GM21447 (cell line): Measurements from ENCODE around the gene IFT74.
A peak's percentile ranks its signal among the peaks of the same experiment; 100 is the strongest.

Source experiments
- ATAC-seq: cut with Tn5 transposase; IDR thresholded peaks from one replicate; pipeline ENCODE4 v1.9.1; 2021; ENCODE audit not compliant: unreplicated experiment

The IFT74 gene

DNA sequence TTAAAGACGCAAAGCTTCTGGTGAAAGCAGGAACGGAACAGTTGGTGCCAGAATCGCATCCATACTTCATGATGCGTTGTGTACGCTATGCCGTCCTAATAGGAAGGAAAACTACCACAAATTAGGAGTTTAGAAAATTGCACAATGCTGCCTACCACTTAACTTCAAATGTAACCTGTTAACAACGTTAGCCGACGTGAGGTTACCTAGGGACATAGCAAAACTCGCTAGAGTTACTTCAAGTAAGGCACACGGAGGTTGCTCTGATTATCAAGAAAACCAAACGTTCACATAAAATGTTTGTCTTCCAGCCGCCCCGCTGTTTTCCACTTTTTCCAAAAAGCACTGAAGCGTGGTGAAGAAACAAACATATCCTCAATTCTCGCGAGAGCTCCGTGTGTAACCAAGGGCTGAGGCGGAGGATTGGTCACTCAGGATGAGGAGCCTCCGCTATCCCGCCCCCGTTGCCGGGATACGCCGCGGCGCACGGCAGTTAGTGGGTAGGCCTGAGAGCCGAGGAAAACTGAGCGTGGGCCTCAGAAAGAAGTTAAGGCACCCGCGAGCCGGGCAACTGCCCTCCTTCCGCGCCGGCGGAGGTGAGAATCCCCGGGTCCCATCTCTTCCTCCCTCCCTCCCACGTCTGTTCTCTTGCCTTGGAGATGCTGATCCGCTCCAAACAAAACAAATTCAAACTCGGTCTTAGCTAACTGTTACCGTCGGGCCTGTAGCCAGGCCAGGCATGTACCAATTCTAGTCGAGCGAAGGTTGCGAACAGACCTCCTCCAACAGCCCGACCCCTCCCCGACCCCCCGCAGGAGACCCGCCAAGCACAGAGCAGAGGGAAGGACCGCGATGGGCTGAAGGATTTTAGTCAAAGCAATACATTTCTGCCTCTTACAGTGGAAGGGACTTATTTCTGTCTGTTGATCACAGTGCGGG is at the start of gene IFT74:
IFT74 (plus strand) TSS at position 492 of the 939 bp plus-strand sequence. CDS start 5,556 bp downstream, outside the sequence.
- peak; percentile 98 for ATAC-seq

DNA sequence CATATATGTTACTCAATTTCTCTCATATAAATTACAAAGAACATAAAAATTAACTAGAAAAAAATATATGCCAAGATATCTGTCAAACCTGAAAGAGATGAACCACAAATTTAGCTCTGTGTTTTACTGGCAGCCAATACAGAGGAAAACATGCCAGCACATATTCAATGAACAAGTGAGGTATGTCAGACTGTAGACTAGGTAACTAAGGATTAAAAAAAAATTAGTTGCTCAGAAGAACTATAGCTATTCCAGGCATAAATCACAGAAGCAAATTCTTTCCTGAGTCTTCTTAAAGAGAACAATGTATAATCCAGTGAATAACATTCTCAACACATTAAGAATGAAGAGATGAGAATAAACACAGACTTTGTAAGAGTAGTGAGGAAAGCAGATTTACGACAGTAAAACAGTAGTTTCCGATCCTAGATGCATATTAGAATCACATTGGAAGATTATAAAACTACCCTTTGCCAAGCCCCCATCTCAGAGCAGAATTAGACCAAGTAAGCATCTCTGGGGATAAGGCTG is 43.0 kb upstream of the IFT74 start:
- no peak for ATAC-seq

DNA sequence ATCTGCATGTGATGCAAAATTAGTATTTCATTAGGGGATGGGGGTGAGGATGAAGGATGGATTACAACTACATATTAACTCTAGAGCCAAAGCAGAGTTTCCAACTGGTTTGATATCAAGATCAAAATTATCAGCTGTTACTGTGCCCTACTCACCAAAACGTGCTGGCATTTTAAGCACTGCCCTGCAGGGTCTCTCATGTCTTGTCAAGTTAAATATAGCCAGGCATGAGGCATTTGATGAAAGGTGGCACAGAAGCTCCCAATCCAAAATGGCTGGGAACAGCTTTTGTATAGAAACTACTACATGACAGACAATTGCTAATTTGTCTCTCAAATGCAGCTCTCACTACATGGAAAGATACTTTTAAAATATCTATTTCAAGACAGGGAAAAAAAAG is 36.5 kb upstream of the IFT74 start:
- ATAC-seq, result no peak

DNA sequence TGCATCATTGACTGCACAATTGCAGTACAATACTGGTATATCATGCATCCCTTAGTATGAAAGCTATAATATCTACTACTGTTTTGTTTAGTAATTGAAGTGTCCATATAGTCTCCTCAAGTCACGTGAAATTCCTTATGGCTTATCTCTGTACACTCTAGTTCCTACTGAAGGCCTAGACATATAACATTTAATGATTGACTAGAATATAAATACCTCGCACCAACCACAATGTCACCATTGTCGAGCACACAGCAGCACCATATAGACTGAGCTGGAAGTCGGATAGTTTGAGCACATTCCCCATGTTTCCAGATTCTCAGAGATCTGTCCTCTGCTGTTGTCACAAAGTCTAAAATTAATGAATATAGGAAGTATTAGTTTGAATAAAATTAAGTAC is 30.6 kb upstream of the IFT74 start:
- no peak for ATAC-seq

DNA sequence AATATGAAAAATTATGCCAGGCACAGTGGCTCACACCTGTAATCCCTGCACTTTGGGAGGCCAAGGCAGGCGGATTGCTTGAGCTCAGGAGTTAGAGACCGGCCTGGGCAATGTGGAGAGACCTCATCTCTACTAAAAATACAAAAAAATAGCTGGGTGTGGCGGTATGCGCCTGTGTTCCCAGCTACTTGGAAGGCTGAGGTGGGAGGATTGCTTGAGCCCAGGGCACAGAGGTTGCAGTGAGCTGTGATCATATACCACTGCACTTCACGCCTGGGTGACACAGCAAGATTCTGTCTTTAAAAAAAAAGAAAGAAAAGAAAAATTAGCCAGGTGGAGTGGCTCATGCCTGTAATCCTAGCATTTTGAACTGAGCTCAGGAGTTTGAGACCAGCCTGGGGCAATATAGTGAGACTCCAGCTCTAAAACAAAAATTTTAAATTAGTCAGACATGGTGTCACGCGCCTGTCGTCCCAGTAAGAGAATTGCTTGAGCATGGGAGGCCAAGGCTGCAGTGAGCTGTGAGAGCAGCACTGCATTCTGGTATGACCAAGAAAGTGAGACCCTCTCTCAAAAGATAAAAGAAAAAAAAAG is 27.2 kb upstream of the IFT74 start:
- ATAC-seq, result no peak

DNA sequence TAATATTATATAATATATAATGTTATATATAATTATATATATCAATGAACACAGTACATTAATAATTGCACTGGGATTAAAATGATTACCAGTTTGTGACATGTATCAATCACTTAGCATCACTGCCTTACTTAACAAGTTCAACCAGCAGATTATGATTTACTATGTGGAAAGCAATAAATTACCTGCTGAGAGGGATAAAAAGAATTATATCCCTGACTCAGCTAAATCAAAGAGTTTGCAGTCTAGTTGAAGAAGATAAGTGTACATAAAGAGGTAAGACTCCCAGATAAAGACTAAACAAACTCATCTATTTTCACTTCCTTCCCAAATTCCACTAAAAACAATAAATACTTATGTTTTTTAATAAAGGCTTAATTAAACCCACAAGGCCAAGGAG is 20.4 kb upstream of the IFT74 start:
- ATAC-seq, result no peak

DNA sequence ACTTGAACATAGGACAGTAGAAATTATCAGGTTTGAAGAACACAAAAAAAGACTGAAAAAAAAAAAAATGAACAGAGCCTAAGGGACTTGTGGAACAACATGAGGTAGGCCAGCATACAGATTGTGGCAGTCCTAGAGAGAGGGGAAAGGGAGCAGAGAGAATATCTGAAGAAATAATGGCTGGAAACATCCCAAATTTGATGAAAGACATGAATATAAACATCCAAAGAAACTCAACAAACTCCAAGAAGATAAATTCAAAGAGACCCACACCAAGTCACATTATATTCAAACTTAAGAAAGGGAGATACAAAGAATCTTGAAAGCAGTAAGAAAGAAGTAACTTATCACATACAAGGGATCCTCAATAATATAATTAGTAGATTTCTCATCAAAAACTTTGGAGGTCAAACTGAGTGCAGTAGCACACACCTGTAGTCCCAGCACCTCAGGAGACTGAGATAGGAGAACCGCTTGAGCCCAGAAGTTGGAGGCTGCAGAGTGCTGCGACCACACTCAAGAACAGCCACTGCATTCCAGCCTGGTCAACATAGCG is 18.3 kb upstream of the IFT74 start:
- no peak for ATAC-seq

DNA sequence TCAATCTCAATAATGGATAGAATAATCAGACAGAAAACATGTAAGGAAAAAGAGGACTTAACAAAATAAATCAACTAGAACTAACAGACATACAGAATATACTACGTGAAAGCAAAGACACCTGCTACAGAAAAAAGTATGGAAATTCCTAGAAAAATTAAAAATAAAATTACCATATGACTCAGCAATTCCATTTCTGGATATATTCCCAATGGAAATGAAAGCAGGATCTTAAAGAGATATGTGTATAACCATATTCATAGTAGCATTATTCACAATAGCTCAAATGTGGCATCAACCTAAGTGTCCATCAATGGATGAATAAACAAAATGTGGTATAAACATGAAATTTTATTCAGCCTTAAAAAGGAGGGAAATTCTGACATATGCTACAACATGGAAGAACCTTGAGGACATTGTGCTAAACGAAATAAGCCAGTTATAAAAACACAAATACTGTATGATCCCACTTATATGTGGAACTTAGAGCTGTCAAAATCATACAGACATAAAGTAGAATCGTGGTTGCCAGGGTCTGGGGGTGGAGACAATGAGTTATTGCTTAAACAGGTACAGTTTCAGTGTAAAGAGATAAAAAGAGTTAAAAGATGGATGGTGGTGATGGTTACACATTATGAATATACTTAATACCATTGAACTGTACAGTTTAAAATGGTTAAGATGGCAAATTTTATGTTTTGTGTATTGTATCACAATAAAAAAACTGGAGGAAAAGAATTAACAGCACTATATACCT is 16.1 kb upstream of the IFT74 start:
- no peak for ATAC-seq

DNA sequence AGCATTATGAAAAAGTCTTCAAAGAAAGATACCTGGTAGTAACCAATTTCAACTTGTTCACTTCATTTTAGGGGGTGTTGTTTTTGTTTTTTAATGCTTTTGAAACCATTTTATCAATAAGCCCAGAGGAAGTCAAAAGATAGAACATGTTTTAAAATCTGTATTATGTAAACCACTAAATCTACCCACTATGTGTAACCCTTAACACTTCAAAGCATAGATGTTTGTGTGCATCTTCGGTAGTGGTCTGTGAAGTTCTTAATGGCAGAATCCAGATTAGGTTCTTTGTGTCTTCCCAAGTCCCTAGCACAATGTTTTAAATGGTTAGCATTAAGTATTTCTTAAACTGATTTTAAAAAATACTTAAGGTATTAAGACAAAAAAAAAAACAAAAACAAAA is 15.4 kb upstream of the IFT74 start:
- ATAC-seq, result no peak

DNA sequence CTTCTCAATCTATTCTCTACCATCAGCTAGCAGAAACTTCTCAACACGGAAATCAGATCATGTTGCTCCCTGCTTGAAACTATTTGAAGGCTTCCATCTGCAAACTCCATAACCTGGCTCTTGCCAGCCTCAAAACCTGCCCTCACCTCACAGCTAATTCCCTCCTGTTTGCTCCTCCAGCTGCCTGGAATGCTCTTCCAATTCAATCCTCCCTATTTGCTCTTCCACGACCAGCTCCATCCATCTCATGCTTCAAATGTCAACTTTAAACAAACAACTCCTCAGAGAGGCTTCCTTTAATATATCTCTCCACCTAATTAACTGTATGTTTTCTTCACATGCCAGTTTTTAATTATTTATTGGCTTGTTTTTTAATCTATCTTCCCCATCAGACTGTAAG is 10.6 kb upstream of the IFT74 start:
- ATAC-seq, result no peak

DNA sequence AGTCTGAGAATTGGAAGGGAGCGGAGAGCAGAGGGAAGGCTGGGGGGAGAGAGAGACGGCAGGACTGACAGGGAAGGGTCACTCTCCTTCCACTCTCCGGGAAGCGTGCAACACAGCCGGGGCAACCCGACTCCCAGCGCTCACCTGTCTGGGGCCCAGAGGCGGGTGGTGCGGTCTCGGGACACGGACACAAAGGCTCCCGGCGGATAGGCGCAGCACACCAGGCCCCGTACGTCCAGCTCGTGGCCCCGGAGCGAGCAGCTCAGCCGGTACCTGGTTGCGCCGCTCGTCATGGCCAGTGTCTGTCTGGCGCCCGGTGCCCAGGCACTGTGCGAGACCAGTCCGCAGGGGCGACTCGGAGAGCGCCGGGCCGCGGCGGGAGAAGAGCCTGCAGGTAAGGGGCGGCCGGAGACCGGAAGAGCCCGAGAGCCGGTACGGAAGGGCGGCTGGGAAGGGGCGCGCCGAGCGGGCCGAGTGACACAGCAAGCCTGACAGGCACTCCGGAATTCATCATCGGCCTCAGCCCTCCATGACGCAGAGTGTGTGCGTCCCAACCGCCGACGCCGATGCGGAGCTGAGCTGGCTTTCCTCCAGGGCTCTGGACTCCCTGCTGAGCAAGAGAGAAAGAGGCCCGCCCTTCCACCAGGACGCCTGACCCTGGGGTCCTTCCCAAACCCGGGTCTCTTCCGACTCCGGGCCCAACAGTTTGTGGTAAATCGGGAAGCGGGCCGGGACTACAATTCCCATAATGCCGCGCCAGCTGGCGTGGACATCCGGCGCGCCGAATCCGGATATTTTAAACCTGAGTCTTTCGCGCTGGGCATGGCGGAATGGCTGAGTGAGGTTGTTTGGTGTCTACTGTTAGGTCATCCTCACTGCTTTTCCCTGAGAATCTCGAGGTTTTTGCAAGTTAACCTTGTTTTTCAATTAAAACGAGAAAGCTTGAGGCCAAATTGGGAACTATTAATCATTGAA is 9.2 kb upstream of the IFT74 start, which contains the start of gene PLAA:
PLAA (minus strand) TSS at position 490 of the 975 bp plus-strand sequence; CDS start at position 293, 197 bp downstream.
- peak; percentile 98 for ATAC-seq

DNA sequence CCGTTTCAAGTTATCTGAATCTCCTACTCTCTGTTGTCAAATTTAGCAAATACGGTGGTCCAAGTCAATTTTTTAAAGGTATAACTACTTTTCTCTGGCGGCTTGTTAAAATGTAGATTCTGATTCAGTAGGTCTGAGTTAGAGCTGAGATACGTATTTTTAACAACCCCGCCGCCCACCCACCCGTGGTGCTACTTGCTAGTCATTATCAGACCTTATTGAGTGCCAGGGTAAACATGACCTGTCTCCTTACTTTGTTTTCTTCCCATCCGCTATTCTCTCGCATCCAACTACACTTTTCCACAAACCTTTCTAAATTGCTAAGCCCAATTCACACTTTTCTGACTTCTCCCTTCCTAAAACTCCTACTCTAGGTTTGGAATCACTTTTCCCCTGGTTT is 8.5 kb upstream of the IFT74 start:
- ATAC-seq, result no peak

DNA sequence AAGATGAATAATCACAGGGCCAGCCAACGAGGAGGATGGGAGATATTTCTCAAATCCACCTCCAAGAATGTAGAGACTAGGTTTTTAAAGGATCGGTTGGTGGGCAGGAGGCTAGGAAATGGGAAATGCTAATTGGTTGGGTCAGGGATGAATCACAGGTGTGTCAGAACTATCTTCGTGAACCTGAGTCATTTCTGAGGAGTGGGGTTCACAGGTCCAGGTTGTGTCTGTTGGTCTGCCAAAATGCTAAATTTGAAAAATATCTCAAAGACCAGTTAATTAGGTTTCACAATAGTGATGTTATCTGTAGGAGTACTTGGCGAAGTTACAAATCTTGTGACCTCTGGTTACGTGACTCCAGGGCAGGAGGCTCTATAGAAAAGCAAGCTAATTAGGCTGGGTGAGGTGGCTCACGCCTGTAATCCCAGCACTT is 6.6 kb upstream of the IFT74 start:
- ATAC-seq, result no peak

DNA sequence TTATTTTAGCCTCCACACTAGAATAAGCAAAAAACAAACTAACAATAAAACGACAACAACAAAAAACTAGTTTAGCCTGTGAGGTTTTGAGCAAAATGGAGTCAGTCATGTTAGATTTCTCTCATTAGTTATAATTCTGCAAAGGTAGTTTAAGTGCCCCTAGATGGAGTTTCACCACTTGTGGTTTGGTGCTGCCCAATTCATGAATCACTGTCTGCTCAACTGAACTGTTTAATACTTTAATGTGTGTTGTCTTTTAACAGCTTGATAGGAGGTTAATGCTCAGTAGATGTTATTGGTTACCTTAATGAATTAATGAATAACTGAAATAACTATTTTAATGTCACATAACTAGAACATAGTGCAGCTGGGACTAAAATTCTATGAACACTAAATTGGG is 5.7 kb upstream of the IFT74 start:
- ATAC-seq, result no peak

DNA sequence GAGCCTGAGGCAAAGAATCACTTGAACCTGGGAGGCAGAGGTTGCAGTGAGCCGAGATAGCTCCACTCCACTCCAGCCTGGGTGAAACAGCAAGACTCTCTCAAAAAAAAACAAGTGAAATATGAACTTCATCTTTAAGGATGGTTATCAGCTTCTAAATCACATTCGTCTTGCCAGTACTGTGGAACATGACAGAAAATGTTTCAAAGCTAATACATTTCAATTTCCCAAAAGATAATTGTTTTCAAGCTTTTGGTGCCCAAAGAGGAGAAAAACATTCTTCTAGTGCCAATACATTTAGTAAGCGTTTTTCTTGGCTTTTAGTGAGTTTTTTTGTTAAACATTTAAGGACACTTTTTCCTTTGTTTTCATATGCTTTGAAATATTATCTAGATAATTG is 4.4 kb upstream of the IFT74 start:
- ATAC-seq, result no peak

DNA sequence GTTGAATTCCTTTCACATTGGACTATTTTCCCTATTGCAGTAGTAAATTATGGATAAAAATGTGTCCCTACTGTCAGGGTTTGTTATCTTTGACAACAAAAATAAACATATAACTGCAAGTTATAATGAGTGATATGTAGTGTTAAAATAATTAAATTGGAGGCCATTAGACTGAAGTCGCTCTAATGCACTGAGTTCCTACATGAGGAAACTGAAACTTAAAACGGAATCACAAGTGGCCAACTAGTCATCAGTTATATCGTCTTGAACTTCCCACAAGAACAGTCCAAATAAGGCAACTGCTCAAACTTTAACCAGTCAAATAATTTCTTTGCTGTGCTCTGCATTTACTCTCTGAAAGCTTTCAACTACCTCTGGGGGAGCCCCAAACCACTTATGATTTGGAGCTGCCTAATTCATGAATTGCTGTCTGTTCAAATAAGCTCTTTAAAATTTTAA is 2.1 kb upstream of the IFT74 start:
- ATAC-seq, result no peak

DNA sequence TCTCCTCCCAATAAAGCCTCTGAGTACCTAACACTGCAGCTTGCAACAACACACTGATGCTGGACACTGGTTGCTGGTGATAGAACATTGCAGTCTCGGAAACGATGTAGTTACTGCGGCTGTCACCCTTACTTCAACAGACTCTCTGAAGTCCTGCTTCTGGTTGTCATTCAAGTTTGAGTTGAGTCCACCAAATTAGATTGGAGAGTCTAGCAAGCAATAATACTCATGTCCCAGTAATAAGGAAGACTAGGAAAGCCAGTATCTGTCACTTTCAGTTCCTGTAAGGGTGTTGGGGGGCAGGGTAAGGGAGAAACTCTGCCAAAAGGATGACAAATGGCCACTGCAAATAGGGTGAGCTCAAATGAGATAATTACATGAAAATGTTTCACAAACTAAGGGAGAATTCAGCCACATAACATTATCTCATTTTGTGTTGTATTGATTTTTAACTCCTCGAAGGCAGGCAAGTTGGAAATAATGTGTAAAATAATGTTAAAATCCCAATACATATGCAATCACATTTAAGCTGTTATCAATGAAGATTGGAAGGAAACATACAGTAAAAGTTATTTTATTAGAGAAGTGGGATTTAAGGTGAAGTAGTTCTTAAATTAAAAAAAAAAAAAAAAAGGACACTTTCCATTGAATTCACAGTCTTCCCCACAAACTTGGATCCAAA is 849 bp upstream of the IFT74 start:
- peak; percentile 26 for ATAC-seq

DNA sequence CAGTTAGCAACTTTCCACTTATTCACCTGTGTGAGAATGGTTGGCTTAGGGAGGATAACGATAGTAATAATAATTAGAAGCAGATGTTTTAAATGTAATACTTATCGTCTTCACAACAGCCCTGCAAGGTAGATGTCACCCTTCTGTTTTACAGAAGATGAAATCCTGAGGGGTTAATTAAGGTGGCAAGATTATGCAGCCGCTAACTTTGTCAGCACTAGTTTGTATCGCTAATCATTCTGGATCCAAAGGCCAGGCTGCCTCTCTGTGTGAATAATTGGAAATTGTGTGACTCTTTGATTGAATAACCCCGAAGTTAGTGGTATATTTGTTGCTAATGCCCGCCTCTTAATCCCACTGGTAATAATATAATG is 635 bp downstream of the IFT74 start:
- ATAC-seq, result no peak

DNA sequence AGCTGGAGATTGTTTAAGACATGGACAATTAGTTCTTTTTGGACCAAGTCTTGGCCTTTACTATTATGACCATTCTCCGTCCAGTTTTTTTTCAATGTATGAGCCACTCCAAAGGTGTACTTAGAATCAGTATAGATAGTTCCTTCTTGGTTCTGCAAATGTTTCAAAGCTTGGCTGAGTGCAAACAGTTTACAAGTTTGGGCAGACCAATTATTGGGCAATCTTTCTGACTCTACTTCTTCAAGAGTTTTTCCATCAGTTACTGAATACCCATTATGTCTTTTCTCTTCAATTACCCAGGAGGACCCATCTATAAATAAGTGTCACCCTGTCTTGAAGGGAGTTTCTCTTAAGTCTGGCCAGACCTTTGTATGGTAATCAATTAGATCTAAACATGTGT is 15.5 kb downstream of the IFT74 start:
- no peak for ATAC-seq
